Progenitor cell of endocrine pancreas (in vitro differentiated cells): ENCODE results near the gene KIF18A. TPM values are rescaled to one million over a fixed set of nuclear protein-coding genes. Genes with fewer than 3 reads are reported as not detected.
"Not testable (repeated sequence)": the region's sequence is repeated elsewhere in the genome, so short reads cannot be mapped to it uniquely, and the experiment has no call there.

Experiments used
- DNase-seq: peaks from one replicate; pipeline ENCODE4 v3.0.0; 2021; ENCODE audit warnings: low spot score; ENCODE audit not compliant: unreplicated experiment
- H3K27ac Mint-ChIP-seq: 2 replicates; pipeline ENCODE4 v1.8.0; 2021; ENCODE audit warnings: mild to moderate bottlenecking, moderate library complexity, mixed read lengths
- H3K27me3 Mint-ChIP-seq: 2 replicates; pipeline ENCODE4 v1.8.0; 2021; ENCODE audit warnings: mixed read lengths
- H3K36me3 Mint-ChIP-seq: 2 replicates; pipeline ENCODE4 v1.8.0; 2022; ENCODE audit warnings: mixed read lengths; ENCODE audit not compliant: insufficient read depth
- H3K4me1 Mint-ChIP-seq: 2 replicates; pipeline ENCODE4 v1.8.0; 2021; ENCODE audit warnings: low read depth, mixed read lengths
- H3K4me3 Mint-ChIP-seq: 2 replicates; pipeline ENCODE4 v1.8.0; 2021; ENCODE audit warnings: low read depth, mild to moderate bottlenecking, moderate library complexity, mixed read lengths
- H3K9me3 Mint-ChIP-seq: 2 replicates; pipeline ENCODE4 v1.8.0; 2021; ENCODE audit warnings: low read depth, mixed read lengths
- total RNA-seq: library from RNA; stranded (reverse); gene quantifications from 2 replicates; pipeline ENCODE4 v1.2.1, GENCODE V29; 2021
- TF ChIP-seq, protein P1 (sequence below): fragments of 200-600 bp; sonication (generic); IDR thresholded peaks from one replicate; pipeline ENCODE4 v1.5.0; 2021; ENCODE audit warnings: antibody characterized with exemption, mild to moderate bottlenecking; ENCODE audit not compliant: unreplicated experiment

KIF18A gene
- total RNA-seq, 1 donor from 2014 or later = 19.1 TPM

DNA sequence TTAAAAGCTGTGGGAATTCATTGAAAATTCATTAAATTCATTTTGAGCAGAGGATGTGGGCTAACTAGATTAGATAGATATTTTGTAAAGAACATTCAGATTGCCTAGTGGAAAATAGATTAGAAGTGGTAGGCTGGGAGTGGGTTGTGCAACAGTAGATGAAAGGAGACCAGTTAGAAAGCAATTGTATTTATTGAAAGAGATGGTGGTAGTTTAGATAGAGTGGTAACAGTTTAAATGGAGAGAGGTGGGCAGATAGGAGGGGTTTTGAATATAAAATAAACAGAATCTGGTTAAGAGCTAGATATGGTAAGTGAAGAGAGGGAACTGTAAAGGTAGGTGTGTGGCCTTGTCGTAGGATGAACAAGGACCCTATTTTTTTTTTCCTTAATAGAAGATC lies 34.8 kb upstream of the KIF18A start:
- H3K27me3 Mint-ChIP-seq = no peaks in the 10 kb centered on the region
- no peak overlapping the region for H3K4me3 Mint-ChIP-seq
- H3K36me3 Mint-ChIP-seq = peaks cover 31% of the 10 kb centered on the region
- no peak for DNase-seq
- TF ChIP-seq, protein P1, sequence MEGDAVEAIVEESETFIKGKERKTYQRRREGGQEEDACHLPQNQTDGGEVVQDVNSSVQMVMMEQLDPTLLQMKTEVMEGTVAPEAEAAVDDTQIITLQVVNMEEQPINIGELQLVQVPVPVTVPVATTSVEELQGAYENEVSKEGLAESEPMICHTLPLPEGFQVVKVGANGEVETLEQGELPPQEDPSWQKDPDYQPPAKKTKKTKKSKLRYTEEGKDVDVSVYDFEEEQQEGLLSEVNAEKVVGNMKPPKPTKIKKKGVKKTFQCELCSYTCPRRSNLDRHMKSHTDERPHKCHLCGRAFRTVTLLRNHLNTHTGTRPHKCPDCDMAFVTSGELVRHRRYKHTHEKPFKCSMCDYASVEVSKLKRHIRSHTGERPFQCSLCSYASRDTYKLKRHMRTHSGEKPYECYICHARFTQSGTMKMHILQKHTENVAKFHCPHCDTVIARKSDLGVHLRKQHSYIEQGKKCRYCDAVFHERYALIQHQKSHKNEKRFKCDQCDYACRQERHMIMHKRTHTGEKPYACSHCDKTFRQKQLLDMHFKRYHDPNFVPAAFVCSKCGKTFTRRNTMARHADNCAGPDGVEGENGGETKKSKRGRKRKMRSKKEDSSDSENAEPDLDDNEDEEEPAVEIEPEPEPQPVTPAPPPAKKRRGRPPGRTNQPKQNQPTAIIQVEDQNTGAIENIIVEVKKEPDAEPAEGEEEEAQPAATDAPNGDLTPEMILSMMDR = no peak
- H3K9me3 Mint-ChIP-seq = peaks cover 25% of the 10 kb centered on the region
- peaks cover 3% of the 10 kb centered on the region for H3K4me1 Mint-ChIP-seq
- no peak overlapping the region for H3K27ac Mint-ChIP-seq

DNA sequence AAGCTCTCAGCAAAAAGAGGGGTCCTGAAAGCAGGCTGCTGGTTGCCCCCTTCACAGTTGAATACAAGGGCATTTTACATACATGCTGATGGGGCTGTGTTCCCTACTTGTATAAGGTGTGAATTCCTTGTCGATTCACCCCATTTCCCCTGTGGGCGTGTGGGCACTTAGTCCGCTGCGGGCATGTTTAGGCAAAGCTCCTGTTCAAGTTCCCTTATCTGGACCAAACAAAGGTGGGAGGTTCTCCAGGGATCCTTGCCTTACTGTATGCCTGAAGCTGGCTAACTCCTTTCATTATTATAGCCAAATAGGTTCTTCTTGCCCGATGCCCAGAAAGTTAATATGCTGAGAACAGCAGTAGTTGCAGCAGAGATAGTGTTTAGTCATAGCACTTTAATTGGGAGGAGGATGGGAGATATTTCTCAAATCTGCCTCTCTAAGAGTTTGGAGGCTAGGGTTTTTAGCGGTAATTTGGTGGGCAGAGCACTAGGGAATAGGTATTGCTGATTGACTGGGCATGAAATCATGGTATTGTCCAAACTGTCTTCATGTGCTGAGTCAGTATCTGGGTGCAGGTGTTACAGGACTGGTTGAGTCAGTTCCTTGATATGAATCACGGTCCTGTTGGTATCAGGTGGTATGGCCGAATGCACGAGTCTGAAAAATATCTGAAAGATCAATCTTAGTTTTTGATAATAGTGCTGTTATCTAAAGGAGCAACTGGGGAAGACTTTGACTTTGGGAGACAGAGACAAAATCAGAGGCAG lies 32.9 kb upstream of the KIF18A start:
- H3K9me3 Mint-ChIP-seq = peaks cover 41% of the 10 kb centered on the region
- H3K4me1 Mint-ChIP-seq = no peaks in the 10 kb centered on the region
- TF ChIP-seq, protein P1 = no peak
- no peaks in the 10 kb centered on the region for H3K27me3 Mint-ChIP-seq
- H3K27ac Mint-ChIP-seq = no peak overlapping the region
- H3K36me3 Mint-ChIP-seq = peaks cover 46% of the 10 kb centered on the region
- DNase-seq = no peak
- no peak overlapping the region for H3K4me3 Mint-ChIP-seq

DNA sequence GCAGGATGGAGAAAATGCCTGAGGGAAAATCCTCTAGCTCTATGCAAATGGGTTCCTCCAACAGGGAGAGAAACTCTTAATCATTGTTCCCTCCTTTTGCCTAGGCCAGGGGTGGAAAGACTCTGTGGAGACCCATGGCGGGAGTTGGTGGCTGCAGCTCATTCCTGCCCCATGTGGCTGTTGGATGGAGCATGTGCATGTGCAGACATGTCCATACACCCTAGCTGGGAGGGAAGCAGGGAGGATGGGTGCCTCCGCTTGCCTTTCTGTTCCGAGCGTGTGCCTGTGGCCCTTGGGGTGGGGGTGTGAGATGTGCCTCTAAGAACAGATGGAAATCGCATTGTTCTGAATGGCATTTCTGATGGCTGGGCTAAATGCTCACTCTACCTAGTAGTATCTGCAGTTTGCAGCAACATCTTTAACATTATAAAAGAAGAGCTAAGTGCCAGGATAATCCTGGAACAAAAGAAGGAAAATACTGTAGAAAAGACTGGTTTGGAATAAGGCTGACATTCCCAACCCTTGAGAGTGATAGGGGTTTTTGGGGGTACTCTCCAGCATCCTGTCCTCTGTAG lies 32.0 kb upstream of the KIF18A start:
- Mint-ChIP-seq H3K36me3 (peaks cover 51% of the 10 kb centered on the region), H3K27ac (no peak overlapping the region), H3K4me1 (no peaks in the 10 kb centered on the region), H3K9me3 (peaks cover 43% of the 10 kb centered on the region), H3K27me3 (no peaks in the 10 kb centered on the region), H3K4me3 (no peak overlapping the region)
- TF ChIP-seq, protein P1 = no peak
- DNase-seq = no peak

DNA sequence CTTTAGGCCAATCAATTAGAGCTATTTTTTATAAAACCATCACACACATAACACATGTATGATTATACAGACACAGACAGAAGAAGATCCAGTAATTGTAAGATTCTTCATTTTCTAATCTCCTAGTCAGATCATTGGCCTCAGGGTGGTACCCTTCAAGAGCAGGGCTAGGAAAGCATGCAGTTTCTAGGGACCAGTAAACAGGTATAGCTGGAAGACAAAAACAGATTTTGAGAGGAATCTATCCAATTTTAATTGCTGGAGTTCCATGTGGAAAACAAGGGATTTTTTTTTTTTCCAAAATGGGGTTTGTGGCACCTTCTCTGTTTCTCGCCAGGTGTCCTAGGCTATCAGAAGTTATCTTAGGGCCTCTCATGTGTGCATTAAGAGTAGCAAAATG lies 29.9 kb upstream of the KIF18A start:
- TF ChIP-seq, protein P1 = no peak
- no peak overlapping the region for H3K4me3 Mint-ChIP-seq
- no peak overlapping the region for H3K27ac Mint-ChIP-seq
- no peaks in the 10 kb centered on the region for H3K27me3 Mint-ChIP-seq
- DNase-seq = no peak
- no peaks in the 10 kb centered on the region for H3K4me1 Mint-ChIP-seq
- H3K36me3 Mint-ChIP-seq = peaks cover 71% of the 10 kb centered on the region
- peaks cover 52% of the 10 kb centered on the region for H3K9me3 Mint-ChIP-seq

DNA sequence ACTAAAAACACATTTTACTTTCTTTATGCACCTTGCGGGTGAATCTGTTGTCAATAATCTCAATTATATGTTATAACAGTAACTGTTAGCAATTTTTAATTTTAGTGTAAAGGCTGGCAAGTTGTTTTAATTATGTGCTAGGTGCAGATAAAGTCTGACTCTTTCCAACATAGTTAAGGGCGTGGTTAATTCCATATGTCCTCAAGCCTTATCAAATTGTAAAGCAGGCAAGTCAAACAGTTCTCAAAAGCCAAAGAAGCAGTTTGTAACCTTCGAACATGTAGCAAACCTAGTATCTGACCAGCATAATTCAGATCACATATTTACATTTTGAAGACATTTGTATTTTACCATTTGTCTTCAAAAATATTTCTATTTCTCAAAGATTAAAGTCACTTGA lies 29.4 kb upstream of the KIF18A start:
- no peak overlapping the region for H3K4me3 Mint-ChIP-seq
- H3K27me3 Mint-ChIP-seq = no peaks in the 10 kb centered on the region
- peaks cover 68% of the 10 kb centered on the region for H3K36me3 Mint-ChIP-seq
- H3K4me1 Mint-ChIP-seq = no peaks in the 10 kb centered on the region
- H3K27ac Mint-ChIP-seq = no peak overlapping the region
- no peak for DNase-seq
- TF ChIP-seq, protein P1 = no peak
- peaks cover 50% of the 10 kb centered on the region for H3K9me3 Mint-ChIP-seq

DNA sequence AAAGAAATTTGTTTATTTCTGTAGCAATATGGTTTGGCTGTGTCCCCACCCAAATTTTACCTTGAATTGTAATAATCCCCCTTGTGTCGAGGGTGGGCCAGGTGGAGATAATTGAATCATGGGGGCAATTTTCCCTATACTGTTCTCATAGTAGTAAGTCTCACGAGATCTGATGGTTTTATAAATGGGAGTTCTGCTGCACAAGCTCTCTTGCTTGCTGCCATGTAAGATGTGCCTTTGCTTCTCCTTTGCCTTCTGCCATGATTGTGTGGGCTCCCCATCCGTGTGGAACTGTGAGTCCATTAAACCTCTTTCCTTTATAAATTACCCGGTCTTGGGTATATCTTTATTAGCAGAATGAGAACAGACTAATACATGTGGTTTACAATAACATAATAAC lies 28.2 kb upstream of the KIF18A start:
- H3K4me3 Mint-ChIP-seq, H3K27me3 Mint-ChIP-seq, H3K27ac Mint-ChIP-seq, DNase-seq, H3K4me1 Mint-ChIP-seq: not testable (repeated sequence)
- H3K36me3 Mint-ChIP-seq = peaks cover 71% of the 10 kb centered on the region
- peaks cover 49% of the 10 kb centered on the region for H3K9me3 Mint-ChIP-seq
